Stimulated activated CD8-positive, alpha-beta memory T cell treated with anti-CD3 and anti-CD28 coated beads, Interleukin-15, amount 100 ng/mL, for 48 hours (primary cell): ENCODE measurements around the gene EFR3B.

Experiments used
- DNase-seq, 2 donors: peaks; one replicate each; pipeline ENCODE4 v3.0.0-alpha.2; 2020; ENCODE audit warnings: low read depth in 2 of 2

The EFR3B gene

DNA sequence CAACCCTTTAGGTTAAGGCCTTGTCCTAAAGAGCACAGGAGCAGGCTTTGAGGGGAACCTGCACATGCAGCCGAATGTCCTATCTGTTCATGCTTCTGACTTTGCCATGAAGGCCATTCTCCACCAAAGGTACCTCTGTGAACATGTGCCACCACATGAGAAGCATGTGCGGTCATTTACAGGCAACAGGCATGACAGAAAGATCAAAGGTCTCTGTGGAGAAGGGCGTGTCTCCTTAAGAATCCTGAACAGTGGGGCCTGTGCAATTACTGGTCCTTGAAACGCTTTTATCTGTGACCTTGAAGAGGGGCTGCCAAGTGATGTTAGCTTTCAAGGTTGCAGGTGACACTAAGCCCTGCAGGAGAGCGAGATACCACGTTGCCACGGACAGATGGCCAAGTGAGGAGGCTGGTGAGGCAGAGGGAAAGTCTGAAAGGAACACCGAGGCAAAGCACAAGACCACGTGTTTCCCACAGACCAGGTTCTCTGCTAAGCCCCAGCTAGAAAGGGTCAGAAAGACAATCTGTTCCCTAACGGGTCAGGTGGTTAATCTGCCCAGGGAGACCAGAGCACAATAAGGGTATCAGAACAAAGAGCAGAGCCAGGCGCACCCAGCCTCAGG lies 146.0 kb downstream of the EFR3B start:
- DNase-seq: no peak

GRCh38 chr2:25188405-25188804 lies 146.5 kb downstream of the EFR3B start:
- DNase-seq: no peak

DNA sequence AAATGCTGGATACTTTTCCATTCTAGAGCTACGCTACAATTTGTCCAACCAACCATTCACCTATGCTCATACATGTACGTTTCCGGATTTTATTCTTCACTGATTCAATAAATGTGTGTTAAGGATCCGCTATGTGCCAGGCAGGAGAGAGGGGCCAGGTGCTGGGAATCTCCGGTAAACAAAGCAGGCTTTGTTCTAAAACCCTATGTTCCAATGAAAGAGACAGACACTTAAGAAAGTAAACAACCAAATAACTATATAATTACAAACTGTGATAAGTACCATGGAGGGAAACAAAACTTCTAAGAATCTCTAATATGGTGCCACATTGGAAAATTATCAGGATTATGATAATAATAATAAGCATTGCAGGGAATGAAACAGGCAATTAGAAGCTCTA lies 148.7 kb downstream of the EFR3B start:
- no peak for DNase-seq

GRCh38 chr2:25194576-25195122 lies 152.8 kb downstream of the EFR3B start:
- DNase-seq: no peak

GRCh38 chr2:25197336-25198208 lies 155.7 kb downstream of the EFR3B start:
- no peak for DNase-seq

DNA sequence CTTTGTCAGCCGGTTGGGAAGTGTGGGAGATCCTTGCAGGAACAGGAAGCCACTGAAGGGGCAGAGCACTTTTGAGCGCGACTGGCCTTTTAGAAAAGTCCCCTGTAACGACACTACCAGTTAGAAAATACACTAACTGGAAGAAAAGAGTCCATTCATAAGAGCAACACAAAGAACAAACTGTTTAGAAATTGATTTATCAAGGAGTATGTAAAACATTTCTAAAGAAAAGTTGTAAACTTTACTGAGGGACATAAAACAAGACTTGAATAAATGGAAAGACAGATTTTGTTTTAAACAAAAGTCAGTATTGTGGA lies 156.3 kb downstream of the EFR3B start:
- no peak for DNase-seq

DNA sequence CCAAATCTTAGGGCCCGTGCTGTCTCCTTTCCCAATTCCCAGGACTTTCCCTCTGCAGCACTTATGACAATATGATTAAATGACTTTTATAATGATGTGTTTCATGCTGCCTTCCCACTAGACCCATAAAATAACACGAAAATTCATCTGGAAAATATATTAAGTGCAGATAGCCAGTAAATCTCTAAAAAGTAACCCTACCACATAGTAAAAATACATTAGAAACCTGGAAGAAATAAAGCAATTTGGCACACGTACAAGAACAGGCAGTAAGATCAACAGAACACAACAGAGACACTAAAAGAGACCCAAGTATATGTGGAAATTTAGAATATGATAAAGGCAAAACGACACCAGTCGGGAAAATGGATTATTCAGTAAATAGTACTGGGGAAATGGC lies 156.7 kb downstream of the EFR3B start:
- DNase-seq: no peak

DNA sequence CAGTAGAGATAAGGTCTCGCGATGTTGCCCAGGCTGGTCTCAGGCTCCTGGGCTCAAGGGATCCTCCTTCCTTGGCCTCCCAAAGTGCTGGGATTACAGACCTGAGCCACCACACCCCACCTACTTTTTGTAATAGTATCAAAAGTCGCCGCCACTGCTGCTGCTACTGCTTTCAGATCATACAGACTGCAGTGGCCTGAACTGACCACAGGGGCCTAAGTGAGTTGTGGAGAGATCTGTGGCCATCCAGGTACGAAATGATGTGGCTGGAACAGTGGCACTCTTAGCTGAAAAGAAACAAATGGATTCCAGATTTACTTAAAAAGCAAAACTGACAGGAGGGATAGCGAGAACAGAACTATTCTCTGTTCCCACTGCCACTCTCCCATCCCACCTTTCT lies 159.4 kb downstream of the EFR3B start:
- no peak for DNase-seq

DNA sequence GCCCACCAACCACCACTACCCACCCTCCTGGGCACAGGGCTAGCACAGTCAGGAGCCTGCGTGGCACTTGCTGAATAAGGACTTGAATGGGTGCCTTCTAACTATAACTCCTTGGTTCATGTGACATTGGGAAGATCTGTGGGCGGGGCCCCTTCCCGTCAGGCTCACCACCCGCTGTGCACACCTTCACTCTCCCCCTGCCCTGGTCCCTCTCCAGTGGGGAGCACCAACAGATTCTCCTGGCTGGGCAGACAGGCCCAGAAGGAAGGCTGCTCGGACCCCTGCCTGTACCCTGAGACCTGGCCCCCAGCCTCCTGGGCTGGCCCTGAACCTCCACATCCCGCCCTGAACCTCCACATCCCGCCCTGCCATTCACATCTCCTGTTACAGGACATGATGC lies 159.9 kb downstream of the EFR3B start:
- no peak for DNase-seq

DNA sequence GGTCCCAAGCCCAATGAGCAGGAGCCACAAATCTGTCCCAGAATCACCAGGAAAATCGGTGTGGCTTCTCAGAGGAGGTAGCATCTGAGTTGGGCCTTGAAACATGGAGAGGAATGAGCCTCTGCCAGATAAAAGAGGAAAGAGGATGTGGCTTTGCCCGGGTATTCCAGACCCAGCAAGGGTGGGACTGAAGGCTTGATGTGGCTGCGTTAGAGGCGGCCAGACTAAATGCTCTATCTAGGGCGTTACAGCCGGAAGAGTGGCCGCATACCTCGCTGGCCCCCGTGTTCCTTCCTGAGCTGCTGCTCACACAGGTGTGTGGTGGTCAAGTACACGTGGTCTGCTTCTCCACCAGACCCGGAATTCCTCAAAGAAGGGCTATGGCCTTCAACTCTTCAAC lies 160.4 kb downstream of the EFR3B start:
- no peak for DNase-seq

DNA sequence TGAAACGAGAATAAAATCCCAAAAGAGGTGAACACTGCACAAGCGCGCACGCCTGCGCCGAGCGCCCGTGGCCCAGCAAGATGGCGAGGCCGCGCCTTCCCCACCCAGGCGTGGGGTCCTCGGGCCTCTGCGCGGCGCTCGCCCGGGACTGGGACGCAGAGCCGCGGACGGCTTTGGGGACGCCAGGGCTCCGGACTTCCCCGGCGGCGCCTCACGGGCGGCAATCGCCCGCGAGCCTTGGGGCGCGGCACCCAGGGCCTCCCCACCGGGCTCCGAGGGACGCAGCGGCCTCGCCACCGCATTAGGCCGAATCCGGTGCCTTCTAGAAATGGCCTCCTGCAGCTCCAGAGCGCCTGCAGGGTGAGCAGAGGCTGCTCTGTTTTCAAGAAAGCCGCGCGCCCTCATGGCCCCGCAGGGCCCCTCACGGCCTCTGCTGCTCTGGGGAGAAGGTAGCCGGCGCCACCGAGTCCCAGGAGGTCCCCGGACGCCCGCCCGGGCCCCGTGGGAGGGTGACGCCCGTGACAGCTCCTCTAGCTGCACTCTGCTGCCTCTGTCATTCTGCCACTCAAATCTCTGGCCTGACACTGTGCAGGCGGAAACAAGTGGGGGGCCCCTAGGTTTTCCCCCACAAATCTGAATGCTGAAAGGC lies 162.4 kb downstream of the EFR3B start:
- DNase-seq: no peak

DNA sequence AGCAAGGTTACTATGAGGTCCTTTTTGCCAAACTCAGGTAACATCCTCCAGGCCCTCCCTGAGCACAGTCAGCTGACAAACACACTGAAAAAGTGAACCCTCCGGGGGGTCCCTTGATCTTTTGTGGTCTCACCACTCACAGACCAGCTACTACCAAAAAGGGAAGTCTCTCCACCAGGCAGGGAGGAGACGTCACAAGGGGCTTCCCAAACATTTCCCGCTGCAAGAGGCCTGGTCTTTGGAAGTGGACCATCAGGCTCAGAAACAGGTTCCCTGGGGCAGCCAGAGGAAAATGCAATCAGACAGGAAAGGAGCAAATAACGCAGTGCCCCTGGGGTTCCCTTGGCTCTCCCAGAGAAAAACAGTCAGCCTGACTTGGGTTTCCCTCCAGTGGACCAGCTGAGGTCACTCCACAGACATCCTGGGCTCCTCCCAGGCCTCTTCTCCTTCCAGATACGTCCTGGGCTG lies 165.2 kb downstream of the EFR3B start:
- no peak for DNase-seq
